Uterus (tissue), 2 donors: ENCODE data around the gene EVA1C.
"Not testable (repeated sequence)": the region's sequence is repeated elsewhere in the genome, so short reads cannot be mapped to it uniquely, and the experiment has no call there.

Experiments
- POLR2A ChIP-seq, 2 donors: fragments of 450-650 bp; IDR thresholded peaks; one replicate each; pipeline ENCODE4 v1.6.1; 2016; ENCODE audit warnings: antibody characterized with exemption in 2 of 2, mild to moderate bottlenecking in 1 of 2, moderate library complexity in 1 of 2
- TF ChIP-seq, protein P1 (sequence below), 4 experiments: fragments of 200-600 bp in 2 of 4; fragments of 450-650 bp in 2 of 4; sonication (generic) in 2 of 4; IDR thresholded peaks; one replicate each; pipeline ENCODE4 v1.5.1; 2016 to 2019; ENCODE audit warnings: antibody characterized with exemption in 4 of 4, mild to moderate bottlenecking in 2 of 4, moderate library complexity in 1 of 4

DNA sequence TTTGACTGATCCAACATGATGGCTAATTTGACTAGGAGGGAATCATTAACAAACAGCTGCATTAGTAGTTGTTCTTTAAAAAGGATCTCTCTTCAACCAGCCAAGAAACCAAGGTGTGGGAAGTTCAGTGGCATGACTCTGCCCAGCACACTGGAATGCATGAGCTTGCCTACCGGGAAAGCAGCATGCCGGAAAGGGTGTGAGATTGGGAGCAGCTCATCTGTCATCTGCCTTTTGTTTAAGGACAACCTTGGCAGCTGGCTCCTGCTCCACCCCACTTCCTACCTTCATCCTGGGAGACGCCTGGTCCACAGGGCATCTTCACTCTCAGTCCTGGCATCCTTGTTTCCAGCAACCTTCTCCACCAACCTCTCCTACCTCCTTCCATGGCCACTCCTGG lies 33.9 kb downstream of the EVA1C start:
- TF ChIP-seq, protein P1, sequence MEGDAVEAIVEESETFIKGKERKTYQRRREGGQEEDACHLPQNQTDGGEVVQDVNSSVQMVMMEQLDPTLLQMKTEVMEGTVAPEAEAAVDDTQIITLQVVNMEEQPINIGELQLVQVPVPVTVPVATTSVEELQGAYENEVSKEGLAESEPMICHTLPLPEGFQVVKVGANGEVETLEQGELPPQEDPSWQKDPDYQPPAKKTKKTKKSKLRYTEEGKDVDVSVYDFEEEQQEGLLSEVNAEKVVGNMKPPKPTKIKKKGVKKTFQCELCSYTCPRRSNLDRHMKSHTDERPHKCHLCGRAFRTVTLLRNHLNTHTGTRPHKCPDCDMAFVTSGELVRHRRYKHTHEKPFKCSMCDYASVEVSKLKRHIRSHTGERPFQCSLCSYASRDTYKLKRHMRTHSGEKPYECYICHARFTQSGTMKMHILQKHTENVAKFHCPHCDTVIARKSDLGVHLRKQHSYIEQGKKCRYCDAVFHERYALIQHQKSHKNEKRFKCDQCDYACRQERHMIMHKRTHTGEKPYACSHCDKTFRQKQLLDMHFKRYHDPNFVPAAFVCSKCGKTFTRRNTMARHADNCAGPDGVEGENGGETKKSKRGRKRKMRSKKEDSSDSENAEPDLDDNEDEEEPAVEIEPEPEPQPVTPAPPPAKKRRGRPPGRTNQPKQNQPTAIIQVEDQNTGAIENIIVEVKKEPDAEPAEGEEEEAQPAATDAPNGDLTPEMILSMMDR (IDR thresholded peaks at IDR 0.05), result not testable (repeated sequence)
- TF ChIP-seq POLR2A (IDR thresholded peaks at IDR 0.05), result not testable (repeated sequence)
